ENCODE measurements around the gene MSH3.

DNA sequence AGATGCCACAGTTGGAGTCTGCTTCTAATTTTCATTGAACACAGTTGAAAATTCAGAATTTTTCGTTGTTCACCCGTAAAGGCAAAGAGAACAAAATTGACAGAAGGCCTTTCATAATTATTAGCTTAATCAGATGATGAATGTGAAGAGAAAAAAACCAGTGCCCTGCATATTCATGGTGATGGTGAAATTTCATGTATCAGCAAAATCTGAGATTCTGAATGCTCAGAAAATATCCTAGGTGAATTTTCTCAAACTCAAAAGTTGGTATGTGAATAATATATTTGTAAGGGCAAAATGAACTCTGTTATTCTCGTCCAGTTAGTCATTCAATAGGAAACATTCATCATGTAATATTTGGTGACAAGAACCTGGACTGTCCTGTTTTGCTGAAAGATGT lies 136.2 kb downstream of the MSH3 start:
- TF ChIP-seq POLR2A (IDR thresholded peaks at IDR 0.05), result no peak
- TF ChIP-seq, protein P1, sequence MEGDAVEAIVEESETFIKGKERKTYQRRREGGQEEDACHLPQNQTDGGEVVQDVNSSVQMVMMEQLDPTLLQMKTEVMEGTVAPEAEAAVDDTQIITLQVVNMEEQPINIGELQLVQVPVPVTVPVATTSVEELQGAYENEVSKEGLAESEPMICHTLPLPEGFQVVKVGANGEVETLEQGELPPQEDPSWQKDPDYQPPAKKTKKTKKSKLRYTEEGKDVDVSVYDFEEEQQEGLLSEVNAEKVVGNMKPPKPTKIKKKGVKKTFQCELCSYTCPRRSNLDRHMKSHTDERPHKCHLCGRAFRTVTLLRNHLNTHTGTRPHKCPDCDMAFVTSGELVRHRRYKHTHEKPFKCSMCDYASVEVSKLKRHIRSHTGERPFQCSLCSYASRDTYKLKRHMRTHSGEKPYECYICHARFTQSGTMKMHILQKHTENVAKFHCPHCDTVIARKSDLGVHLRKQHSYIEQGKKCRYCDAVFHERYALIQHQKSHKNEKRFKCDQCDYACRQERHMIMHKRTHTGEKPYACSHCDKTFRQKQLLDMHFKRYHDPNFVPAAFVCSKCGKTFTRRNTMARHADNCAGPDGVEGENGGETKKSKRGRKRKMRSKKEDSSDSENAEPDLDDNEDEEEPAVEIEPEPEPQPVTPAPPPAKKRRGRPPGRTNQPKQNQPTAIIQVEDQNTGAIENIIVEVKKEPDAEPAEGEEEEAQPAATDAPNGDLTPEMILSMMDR (IDR thresholded peaks at IDR 0.05), result no peak

Measured in suprapubic skin (tissue), 3 donors.